Hematopoietic multipotent progenitor cell (in vitro differentiated cells): ENCODE results near the gene TMEM255B. TPM values are rescaled to one million over a fixed set of nuclear protein-coding genes. Genes with fewer than 3 reads are reported as not detected.
"Not testable (repeated sequence)": the region's sequence is repeated elsewhere in the genome, so short reads cannot be mapped to it uniquely, and the experiment has no call there.

Experiments used
- DNase-seq, 3 donors: peaks; one replicate each; pipeline ENCODE4 v3.0.0-alpha.2; 2011 to 2015; ENCODE audit warnings: low read depth in 2 of 3, low spot score in 2 of 3
- total RNA-seq: library from RNA; depleted of rRNA; stranded (reverse); fragments of >200 nt; gene quantifications from one replicate; pipeline ENCODE4 v1.2.3, GENCODE V29; 2012

TMEM255B gene
- total RNA-seq, 1 donor: 0.54 TPM

DNA sequence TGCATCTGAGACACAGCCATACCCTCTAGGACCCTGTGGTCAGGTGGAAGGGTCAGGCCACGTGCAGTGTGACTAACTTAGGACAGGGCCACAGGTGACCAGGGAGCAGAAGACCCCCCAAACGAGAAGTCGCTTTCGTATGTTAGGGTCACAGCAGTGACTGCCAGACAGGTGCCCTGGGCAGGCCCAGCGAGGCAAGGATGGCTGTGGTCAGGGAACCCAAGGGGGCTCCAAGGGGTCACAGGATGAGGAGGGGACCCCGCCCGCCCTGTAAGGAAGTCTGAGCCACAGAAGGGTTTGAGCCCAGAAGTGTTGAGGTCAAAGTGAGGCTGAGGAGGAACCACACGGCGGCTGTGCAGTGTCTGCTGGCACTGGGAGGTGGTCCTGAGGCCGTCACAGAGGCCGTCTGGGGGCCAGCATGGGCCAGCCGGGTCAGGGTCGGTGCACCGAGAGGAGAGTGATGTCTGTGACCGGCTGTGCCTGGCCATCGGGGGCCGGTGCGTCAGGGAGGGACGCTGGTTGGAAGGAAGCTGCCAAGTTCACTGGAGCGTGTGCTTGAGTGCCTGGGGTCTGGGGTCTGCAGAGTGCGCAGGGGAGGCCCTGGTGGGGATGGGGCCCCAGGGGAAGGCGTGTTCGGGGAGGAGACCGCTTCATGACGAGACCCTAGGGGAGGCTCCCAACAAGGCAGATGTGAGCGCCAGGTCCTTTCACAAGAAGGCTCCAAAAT lies 24.8 kb upstream of the TMEM255B start:
- DNase-seq: no peak

GRCh38 chr13:113734826-113735125 lies 24.2 kb upstream of the TMEM255B start:
- DNase-seq: no peak

DNA sequence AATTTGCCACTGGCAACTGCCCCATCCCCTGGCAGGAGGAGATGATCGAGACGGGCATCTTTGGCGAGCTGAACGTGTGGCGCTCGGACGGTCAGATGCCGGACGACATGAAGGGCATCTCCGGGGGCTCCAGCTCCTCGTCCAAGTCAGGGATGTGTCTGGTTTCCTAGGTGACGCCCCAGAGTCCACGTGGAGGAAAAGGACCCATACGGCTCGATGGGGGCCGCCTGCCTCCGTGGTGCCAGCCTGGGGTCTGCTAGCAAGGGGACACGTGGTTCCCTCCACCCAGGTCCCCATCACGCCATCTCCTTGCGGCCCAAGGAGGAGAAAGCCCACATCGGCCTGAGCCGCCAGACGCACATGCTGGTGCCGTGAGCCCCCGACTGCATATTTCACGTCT lies 23.8 kb upstream of the TMEM255B start:
- DNase-seq: no peak

GRCh38 chr13:113735750-113736149 lies 23.3 kb upstream of the TMEM255B start:
- no peak for DNase-seq

DNA sequence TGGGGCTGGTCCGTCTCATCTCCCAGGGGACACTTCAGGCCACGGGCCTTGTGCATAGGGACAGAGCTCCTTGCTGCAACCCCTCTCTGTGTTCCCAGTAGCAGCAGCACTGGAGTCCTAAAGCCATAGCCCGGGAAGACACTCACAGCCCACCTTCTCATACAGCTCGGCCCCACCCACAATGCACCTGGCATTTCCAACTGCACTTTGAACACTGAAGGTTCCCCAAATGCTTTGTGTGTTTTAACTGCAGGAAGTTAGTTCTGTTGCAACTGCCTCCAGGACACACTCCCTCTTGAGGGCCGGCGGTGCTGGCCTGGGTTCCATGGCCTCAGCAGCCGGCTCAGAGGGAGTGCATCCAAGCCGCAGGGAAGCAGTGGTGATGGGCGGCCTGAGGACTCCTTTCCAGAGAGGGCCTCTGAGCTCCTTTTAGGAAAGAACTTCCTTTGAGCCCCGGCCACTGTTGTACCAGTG lies 22.7 kb upstream of the TMEM255B start:
- DNase-seq: no peak

DNA sequence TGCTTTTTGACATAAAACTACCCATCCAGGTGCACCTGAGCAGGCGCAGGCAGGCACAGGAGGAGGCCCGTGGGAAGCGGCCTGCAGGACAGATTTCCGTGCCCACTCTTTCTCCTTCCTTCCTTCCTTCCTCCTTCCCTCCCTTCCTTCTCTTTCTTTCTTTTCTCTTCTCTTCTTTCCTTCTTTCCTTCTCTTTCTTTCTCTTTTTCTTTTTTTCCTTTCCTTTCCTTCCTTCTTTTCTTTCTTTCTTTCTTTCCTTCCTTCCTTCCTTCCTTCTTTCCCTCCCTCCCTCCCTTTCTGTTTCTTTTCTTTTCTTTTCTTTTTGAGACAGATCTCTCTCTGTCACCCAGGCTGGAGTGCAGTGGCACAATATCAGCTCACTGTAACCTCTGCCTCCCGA lies 21.2 kb upstream of the TMEM255B start:
- no peak for DNase-seq

DNA sequence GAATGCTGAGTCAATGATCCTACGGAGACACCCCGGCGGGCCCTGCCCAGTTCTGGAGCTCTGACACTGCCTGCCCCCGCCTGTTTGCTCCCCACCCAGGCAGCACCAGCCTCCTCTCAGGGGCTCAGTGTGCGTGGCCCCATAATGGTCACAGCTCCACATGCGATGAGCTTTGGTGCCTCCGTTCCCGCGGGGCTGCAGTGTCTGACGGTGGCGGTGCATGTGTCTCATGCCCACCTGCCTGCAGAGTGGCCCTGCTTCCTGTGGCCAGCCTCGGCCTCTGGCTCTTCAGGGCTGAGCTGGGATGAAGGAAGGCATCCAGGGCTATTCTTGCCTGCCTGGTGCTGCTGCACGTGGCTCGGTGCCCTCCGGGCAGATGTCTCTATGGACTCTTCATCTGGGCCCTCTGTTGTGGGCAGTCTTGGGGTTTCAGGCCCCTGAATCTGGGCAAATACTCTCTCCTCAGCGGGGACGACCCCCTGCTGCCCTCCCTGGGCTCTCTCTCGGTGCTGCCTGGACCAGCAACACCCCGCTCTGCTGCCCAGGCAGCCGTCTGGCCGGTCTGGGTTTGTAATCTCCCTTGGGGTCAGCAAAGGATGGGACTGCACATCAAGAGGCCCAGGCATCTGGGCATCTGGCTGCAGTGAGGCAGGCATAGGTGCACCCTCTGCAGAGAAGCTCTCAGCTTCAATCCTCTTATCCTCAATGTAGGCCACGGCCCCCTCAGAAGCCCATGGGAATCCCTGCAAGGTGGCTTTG lies 19.3 kb upstream of the TMEM255B start:
- no peak for DNase-seq

DNA sequence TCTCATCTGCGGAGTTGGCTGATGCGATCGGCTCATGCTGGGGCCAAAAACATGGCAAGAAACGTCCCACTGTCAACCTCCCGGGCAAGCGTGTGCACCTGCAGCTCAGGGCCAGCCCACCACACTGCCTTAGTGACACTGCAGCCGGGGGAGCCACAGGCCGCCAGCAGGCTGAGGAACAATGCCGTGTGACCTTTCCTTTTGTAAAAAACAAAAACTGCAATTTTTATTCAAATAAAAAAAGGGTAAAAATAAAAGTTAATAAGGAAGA lies 18.8 kb upstream of the TMEM255B start:
- no peak for DNase-seq

- no peak for DNase-seq
Measured at GRCh38 chr13:113740661-113741060, 18.4 kb upstream of the TMEM255B start.

GRCh38 chr13:113741191-113741668 lies 17.8 kb upstream of the TMEM255B start:
- peak in 2 of 3 donors; percentile 73 to 86 for DNase-seq

- DNase-seq: peak in 2 of 3 donors; percentile 36 to 49
Measured at GRCh38 chr13:113742000-113742441, 17.0 kb upstream of the TMEM255B start.

DNA sequence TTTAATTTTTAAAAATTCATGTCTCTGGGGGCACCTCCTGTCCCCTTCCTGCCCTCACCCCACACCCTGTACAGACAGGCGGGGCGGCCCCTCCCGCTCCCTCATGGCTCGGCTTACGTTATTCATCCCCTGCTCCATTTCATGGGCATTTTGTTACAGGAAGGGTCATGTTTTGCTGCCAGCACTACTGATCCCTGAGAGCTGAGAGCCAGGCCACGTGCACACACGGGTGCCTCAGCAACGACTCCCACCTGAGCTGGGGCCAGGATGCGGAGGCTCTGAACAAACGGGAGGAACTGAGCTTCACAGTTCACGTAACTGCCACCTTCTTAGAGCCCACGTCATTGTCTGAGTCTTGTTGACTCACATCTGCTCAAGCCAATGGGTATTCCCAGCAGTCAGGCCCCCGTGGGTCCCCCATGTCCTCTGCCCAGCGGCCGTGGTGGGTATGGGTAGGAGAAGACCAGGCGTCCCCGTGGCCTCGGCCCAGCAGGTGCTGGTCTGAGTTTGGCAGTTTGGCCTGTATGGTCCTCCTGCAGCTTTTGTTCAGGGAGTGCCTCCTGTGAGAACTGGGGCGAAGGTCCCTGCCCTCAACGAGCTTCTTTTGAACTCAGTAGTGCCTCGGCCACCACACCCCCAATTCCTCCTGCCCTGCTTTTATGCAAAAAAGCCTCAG lies 16.4 kb upstream of the TMEM255B start:
- DNase-seq: no peak

DNA sequence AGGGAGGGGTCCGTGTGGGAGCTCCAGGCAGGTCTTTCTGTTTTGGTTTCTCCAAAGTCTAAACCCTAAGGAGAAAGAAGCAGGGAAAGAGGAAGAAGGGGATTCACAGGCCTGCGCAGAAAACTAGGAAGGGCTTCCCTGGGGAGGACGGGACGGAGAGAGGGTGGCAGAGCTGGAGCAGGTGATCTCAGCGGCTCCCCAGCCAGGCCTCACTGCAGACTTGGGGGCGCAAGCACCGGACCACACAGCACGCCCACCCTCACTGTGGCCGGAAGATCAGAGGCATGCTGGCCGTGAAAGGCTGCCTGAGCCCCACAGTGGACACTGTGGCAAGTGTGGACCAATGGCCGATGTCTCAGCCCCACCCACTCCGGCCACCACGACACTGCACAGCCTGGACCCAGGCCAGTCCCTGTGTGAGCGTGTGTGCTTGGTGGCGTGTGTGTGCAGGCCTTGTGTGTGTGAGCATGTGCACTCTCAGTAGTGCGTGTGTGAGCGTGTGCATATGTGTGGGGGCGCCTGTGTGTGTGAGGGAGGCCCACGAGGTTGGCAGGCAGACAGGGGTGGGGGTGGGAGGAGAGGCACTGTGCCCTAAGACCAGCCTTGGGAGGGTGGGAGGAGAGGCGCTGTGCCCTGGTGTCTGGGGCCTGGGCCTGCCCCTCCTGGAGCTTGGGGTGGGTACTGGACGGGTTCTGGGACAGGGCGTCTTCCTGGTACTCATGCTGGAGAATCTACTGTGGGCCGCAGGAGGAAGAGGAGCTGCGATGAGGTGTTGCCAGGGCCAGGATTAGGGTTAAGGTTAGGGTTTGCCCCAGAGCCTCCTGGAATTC lies 15.4 kb upstream of the TMEM255B start:
- no peak for DNase-seq

DNA sequence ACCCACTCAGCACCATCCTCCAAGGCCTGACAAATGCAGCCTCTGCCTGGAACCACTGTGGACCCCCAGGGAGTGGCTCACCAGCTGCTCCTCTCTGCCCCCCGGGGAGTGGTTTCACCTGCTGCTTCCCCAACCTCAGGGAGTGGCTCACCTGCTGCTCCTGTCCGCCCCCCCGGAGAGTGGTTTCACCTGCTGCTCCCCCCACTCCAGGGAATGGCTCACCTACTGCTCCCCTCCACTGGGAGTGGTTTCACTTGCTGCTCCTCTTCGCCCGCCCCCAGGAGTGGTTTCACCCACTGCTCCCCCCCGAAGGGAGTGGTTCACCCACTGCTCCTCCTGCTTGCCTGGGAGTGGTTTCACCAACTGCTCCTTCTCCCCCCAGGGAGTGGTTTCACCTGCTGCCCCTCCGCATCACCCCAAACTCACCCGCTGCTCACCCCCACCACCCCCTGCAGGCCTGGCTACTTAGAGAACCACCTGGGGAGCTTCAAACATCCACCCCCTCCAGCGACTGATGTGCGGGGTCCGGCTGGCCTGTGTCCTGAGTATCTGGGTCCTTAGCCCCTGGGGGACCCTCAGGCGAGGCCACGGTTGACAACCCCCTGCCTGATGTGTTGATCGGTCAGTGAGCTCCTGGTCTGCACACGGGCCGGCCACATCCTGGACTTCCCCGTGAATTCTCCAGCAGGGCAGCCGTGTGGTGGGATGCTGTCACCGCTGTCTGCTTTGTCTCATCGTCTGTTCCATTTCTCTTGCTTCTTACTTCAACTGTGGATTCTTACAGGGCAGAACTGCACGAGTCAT lies 14.6 kb upstream of the TMEM255B start:
- no peak for DNase-seq

DNA sequence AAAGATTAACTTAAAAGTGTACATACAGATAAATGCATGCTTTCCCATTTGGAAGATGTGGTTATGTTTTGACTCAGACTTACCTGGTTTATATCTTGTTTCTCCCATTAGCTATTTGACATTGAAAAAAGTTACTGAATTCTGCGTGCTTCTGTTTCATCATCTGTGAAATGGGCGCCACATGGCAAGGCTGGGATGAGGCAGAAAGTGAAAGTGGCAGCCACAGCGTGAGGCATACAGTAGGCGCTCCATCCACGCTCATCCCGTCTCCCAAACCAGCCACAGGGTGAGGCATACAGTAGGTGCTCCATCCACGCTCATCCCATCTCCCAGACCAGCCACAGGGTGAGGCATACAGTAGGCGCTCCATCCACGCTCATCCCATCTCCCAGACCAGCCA lies 14.0 kb upstream of the TMEM255B start:
- no peak for DNase-seq

DNA sequence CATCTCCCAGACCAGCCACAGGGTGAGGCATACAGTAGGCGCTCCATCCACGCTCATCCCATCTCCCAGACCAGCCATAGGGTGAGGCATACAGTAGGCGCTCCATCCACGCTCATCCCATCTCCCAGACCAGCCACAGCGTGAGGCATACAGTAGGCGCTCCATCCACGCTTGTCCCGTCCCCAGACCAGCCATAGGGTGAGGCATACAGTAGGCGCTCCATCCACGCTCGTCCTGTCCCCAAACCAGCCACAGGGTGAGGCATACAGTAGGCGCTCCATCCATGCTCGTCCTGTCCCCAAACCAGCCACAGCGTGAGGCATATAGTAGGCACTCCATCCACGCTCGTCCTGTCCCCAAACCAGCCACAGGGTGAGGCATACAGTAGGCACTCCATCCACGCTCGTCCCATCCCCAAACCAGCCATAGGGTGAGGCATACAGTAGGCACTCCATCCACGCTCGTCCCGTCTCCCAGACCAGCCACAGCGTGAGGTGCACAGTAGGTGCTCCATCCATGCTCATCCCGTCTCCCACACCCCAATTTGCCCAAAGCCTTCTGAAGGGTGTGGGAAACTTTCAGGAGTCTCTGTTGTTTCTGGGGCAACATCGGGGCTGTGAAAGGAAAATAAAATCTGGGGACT lies 13.4 kb upstream of the TMEM255B start:
- DNase-seq: not testable (repeated sequence)

GRCh38 chr13:113746143-113746525 lies 12.9 kb upstream of the TMEM255B start:
- no peak for DNase-seq

DNA sequence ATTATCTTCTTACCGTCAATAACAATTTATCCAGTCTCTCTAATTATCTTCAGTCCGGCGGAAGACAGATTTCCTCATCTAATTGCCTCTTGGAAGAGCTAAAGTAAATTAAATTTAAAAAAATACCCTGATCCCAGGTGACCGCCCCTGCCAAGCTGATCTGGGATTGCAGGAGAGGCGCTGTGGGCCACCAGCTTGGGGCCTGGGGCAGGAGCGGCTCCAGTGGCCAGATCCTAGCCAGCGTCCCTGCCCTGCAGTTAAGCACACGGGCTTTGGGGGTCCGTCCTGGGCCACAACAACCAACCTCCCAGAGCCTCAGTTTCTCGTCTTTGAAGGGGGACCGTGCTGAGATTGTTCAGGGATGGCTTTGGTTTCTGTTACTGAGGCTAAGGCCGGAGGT lies 12.4 kb upstream of the TMEM255B start:
- DNase-seq: no peak

GRCh38 chr13:113747291-113747833 lies 11.7 kb upstream of the TMEM255B start:
- no peak for DNase-seq
